Motor neuron (in vitro differentiated cells): ENCODE results near the gene DYNLRB1. TPM values are rescaled to one million over a fixed set of nuclear protein-coding genes. Genes with fewer than 3 reads are reported as not detected.
"Not testable (repeated sequence)": the region's sequence is repeated elsewhere in the genome, so short reads cannot be mapped to it uniquely, and the experiment has no call there.

Source experiments
- ATAC-seq, 8 experiments: fragments of 200-7000 bp; cut with Tn5 transposase; replicated peaks in 6 of 8; 2 replicates each; pipeline ENCODE4 v1.8.0; 2021; ENCODE audit warnings: mild to moderate bottlenecking in 8 of 8, moderate library complexity in 8 of 8
- H3K27ac ChIP-seq, 2 donors: fragments of 250-450 bp; sonication (Bioruptor Pico); 2 replicates each; pipeline ENCODE4 v1.9.0; 2021; ENCODE audit warnings: antibody characterized with exemption in 2 of 2, mild to moderate bottlenecking in 2 of 2, moderate library complexity in 1 of 2
- H3K4me1 ChIP-seq, 2 donors: fragments of 250-450 bp; sonication (Bioruptor Pico); replicated peaks in 1 of 2; 2 replicates each; pipeline ENCODE4 v1.6.1; 2021; ENCODE audit warnings: antibody characterized with exemption in 2 of 2, mild to moderate bottlenecking in 2 of 2, moderate library complexity in 1 of 2
- H3K4me3 ChIP-seq, 5 donors: fragments of 250-450 bp; sonication (Bioruptor Pico); 2 replicates each; pipeline ENCODE4 v1.9.0; 2021; ENCODE audit warnings: antibody characterized with exemption in 5 of 5, mild to moderate bottlenecking in 5 of 5, moderate library complexity in 4 of 5
- WGBS, 10 experiments: fragments of 450-650 bp; shearing (Covaris generic); methylation state at CpG; one replicate each; pipeline ENCODE4 v1.0.0; 2022; 5-methylcytosine and 5-hydroxymethylcytosine counted together
- in situ Hi-C, 9 experiments: fragments of 400-800 bp; cut with MboI; loops; one replicate each; pipeline ENCODE4 v1.15.0; 2021; ENCODE audit warnings: low sequenced_read_pairs in 9 of 9, low pct_unique_long_range_greater_than_20kb in 2 of 9; ENCODE audit not compliant: unreplicated experiment in 9 of 9
- total RNA-seq, 8 experiments: library from RNA; unstranded; fragments of 300-600 nt; gene quantifications; 2 replicates each; pipeline versions ENCODE4 v1.2.3 to v1.2.4, GENCODE V29; 2022

The DYNLRB1 gene
- total RNA-seq, 8 experiments from 2014 or later: 118 to 317 (median 185) TPM

GRCh38 chr20:34493646-34494045 lies 22.6 kb upstream of the DYNLRB1 start:
- in situ Hi-C loops: no loop called here
- Histone ChIP-seq H3K27ac (no peak overlapping the region), H3K4me1 (no peaks in the 10 kb centered on the region), H3K4me3 (no peak overlapping the region)
- 20 to 100% (median 84%) methylated on average over 1 to 4 of the region's 4 CpGs for WGBS, 10 experiments
- ATAC-seq: no peak

- 86 to 100% (median 94%) methylated on average over 1 to 6 of the region's 7 CpGs for WGBS, 10 experiments
- Histone ChIP-seq H3K27ac (no peak overlapping the region), H3K4me3 (no peak overlapping the region), H3K4me1 (no peaks in the 10 kb centered on the region)
- no peak for ATAC-seq
- in situ Hi-C loops: no loop called here
These were observed 20.9 kb upstream of the DYNLRB1 start for GRCh38 chr20:34495307-34495706.

- WGBS, 10 experiments: 100% methylated on average over 1 of the region's 1 CpG; no CpG with 5 or more reads in 6 of the 10 experiments
- H3K4me3 ChIP-seq: no peak overlapping the region
- no peak for ATAC-seq
- no peak overlapping the region for H3K27ac ChIP-seq
- in situ Hi-C loops: no loop called here
- H3K4me1 ChIP-seq: no peaks in the 10 kb centered on the region
These were observed 20.3 kb upstream of the DYNLRB1 start for GRCh38 chr20:34495916-34496315.

GRCh38 chr20:34497596-34497995 lies 18.6 kb upstream of the DYNLRB1 start:
- in situ Hi-C loops, H3K4me1 ChIP-seq, H3K4me3 ChIP-seq, H3K27ac ChIP-seq: not testable (repeated sequence)
- 71 to 100% (median 98%) methylated on average over 1 to 6 of the region's 6 CpGs for WGBS, 10 experiments
- ATAC-seq: peak in 1 of 8 experiments; percentile 28

- 57 to 100% (median 100%) methylated on average over 1 of the region's 1 CpG; no CpG with 5 or more reads in 2 of the 10 experiments for WGBS, 10 experiments
- ATAC-seq: no peak
- in situ Hi-C loops: no loop called here
These were observed 15.4 kb upstream of the DYNLRB1 start for GRCh38 chr20:34500823-34501222.

GRCh38 chr20:34506480-34506879 lies 9.7 kb upstream of the DYNLRB1 start:
- in situ Hi-C loops: no loop called here
- Histone ChIP-seq H3K4me3 (no peak overlapping the region), H3K4me1 (peaks cover 0 to 19% of the 10 kb centered on the region in 2 donors), H3K27ac (no peak overlapping the region)
- WGBS, 10 experiments: 81 to 100% (median 91%) methylated on average over 2 to 3 of the region's 3 CpGs; no CpG with 5 or more reads in 2 of the 10 experiments
- no peak for ATAC-seq

More at GRCh38 chr20:34500823-34501222, 15.4 kb upstream of the DYNLRB1 start:
- H3K4me1 ChIP-seq: no peaks in the 10 kb centered on the region
- H3K4me3 ChIP-seq: no peak overlapping the region
- no peak overlapping the region for H3K27ac ChIP-seq

GRCh38 chr20:34507702-34508413 lies 8.4 kb upstream of the DYNLRB1 start:
- 4 to 100% (median 48%) methylated on average over 2 to 4 of the region's 4 CpGs for WGBS, 10 experiments
- Histone ChIP-seq H3K27ac (no peak overlapping the region), H3K4me3 (no peak overlapping the region), H3K4me1 (peaks cover 0 to 19% of the 10 kb centered on the region in 2 donors)
- in situ Hi-C loops: no loop called here
- peak in 3 of 8 experiments; percentile 64 to 72 (median 71) for ATAC-seq

- Histone ChIP-seq H3K4me3 (no peak overlapping the region), H3K27ac (no peak overlapping the region), H3K4me1 (peaks cover 3 to 25% of the 10 kb centered on the region in 2 donors)
- 60 to 100% (median 100%) methylated on average over 1 of the region's 1 CpG; no CpG with 5 or more reads in 4 of the 10 experiments for WGBS, 10 experiments
- in situ Hi-C loops: no loop called here
- no peak for ATAC-seq
These were observed 5.6 kb upstream of the DYNLRB1 start for GRCh38 chr20:34510575-34510974.

- Histone ChIP-seq H3K4me1 (peaks cover 3 to 18% of the 10 kb centered on the region in 2 donors), H3K4me3 (no peak overlapping the region), H3K27ac (no peak overlapping the region)
- no peak for ATAC-seq
- WGBS, 10 experiments: 0 to 100% (median 18%) methylated on average over 2 to 3 of the region's 3 CpGs; no CpG with 5 or more reads in 4 of the 10 experiments
- in situ Hi-C loops: no loop called here
These were observed 4.3 kb upstream of the DYNLRB1 start for GRCh38 chr20:34511891-34512265.

- no peak overlapping the region for H3K27ac ChIP-seq
- in situ Hi-C loops: no loop called here
- ATAC-seq: no peak
- H3K4me3 ChIP-seq: no peak overlapping the region
- WGBS, 10 experiments: 38 to 100% (median 66%) methylated on average over 1 to 4 of the region's 4 CpGs; no CpG with 5 or more reads in 2 of the 10 experiments
- peaks cover 3 to 16% of the 10 kb centered on the region in 2 donors for H3K4me1 ChIP-seq
These were observed 3.8 kb upstream of the DYNLRB1 start for GRCh38 chr20:34512266-34512954.

- no peak overlapping the region for H3K4me3 ChIP-seq
- ATAC-seq: peak in 2 of 8 experiments; percentile 42 to 52
- peaks cover 5 to 21% of the 10 kb centered on the region in 2 donors for H3K4me1 ChIP-seq
- in situ Hi-C loops: no loop called here
- no peak overlapping the region for H3K27ac ChIP-seq
These were observed 3.2 kb upstream of the DYNLRB1 start for GRCh38 chr20:34512955-34513419.

GRCh38 chr20:34514034-34514433 lies 2.2 kb upstream of the DYNLRB1 start:
- H3K4me3 ChIP-seq, H3K27ac ChIP-seq, in situ Hi-C loops, ATAC-seq: not testable (repeated sequence)
- WGBS, 10 experiments: 95 to 100% (median 97%) methylated on average over 1 to 13 of the region's 17 CpGs; no CpG with 5 or more reads in 3 of the 10 experiments
- peaks cover 5 to 20% of the 10 kb centered on the region in 2 donors for H3K4me1 ChIP-seq

GRCh38 chr20:34514897-34515483 lies 1.2 kb upstream of the DYNLRB1 start:
- in situ Hi-C loops: no loop called here
- H3K4me1 ChIP-seq: peaks cover 5 to 15% of the 10 kb centered on the region in 2 donors
- no peak for ATAC-seq
- peak overlapping the region; percentile 89 to 96 for H3K27ac ChIP-seq
- WGBS, 10 experiments: 3 to 90% (median 30%) methylated on average over 2 to 15 of the region's 19 CpGs
- peak overlapping the region; percentile 75 to 92 (median 87) for H3K4me3 ChIP-seq
